ENCODE results near the gene PTPRT.

DNA sequence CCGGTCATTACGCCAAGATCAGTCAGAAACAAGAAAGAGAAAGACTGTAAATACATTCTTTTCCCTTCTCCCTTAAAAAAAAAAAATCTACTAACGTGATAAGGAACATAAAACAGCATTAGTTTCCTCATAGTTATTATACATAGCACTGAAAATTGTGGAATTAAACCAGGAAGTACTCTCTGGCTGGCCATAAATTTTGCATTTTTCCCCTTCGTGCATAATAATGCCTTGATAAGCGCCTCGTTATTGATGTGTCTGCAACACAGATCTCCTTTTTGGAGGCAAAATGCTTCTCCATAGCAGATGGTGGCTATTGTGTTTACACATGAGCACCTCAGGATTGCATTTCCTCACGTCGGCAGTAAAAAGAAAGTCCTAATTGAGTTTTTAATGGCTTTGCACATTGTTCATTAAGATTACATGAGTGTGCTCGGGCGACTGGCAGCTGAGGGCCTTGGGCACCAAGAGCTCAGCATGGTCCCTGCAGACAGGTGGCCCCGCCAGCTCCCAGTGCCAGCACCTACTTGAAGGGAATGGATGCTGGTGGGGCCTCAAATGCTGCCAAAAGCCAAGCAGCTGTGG lies 394.5 kb downstream of the PTPRT start:
- TF ChIP-seq EZH2phosphoT487 (IDR thresholded peaks at IDR 0.05; ENCODE audit: unreplicated experiment) (no peak), CTCF (conservative IDR thresholded peaks at IDR 0.05; ENCODE audit: low read depth in 2 of 2) (no peak), EZH2 (IDR thresholded peaks at IDR 0.05; ENCODE audit: low read depth, unreplicated experiment) (no peak), POLR2AphosphoS5 (IDR thresholded peaks at IDR 0.05; ENCODE audit: low read depth) (no peak), ZNF114 (CRISPR knock-in tag; IDR thresholded peaks at IDR 0.05) (no peak), JUNB (IDR thresholded peaks at IDR 0.05; ENCODE audit: unreplicated experiment) (no peak), NANOG (IDR thresholded peaks at IDR 0.05; ENCODE audit: borderline replicate concordance) (no peak), CREB1 (CRISPR knock-in tag; IDR thresholded peaks at IDR 0.05; ENCODE audit: low read depth) (no peak), STAT1 (IDR thresholded peaks at IDR 0.05; ENCODE audit: unreplicated experiment) (no peak)
- TF ChIP-seq, protein P1, sequence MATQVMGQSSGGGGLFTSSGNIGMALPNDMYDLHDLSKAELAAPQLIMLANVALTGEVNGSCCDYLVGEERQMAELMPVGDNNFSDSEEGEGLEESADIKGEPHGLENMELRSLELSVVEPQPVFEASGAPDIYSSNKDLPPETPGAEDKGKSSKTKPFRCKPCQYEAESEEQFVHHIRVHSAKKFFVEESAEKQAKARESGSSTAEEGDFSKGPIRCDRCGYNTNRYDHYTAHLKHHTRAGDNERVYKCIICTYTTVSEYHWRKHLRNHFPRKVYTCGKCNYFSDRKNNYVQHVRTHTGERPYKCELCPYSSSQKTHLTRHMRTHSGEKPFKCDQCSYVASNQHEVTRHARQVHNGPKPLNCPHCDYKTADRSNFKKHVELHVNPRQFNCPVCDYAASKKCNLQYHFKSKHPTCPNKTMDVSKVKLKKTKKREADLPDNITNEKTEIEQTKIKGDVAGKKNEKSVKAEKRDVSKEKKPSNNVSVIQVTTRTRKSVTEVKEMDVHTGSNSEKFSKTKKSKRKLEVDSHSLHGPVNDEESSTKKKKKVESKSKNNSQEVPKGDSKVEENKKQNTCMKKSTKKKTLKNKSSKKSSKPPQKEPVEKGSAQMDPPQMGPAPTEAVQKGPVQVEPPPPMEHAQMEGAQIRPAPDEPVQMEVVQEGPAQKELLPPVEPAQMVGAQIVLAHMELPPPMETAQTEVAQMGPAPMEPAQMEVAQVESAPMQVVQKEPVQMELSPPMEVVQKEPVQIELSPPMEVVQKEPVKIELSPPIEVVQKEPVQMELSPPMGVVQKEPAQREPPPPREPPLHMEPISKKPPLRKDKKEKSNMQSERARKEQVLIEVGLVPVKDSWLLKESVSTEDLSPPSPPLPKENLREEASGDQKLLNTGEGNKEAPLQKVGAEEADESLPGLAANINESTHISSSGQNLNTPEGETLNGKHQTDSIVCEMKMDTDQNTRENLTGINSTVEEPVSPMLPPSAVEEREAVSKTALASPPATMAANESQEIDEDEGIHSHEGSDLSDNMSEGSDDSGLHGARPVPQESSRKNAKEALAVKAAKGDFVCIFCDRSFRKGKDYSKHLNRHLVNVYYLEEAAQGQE (IDR thresholded peaks at IDR 0.05; ENCODE audit: unreplicated experiment), result no peak
- TF ChIP-seq, protein P2, sequence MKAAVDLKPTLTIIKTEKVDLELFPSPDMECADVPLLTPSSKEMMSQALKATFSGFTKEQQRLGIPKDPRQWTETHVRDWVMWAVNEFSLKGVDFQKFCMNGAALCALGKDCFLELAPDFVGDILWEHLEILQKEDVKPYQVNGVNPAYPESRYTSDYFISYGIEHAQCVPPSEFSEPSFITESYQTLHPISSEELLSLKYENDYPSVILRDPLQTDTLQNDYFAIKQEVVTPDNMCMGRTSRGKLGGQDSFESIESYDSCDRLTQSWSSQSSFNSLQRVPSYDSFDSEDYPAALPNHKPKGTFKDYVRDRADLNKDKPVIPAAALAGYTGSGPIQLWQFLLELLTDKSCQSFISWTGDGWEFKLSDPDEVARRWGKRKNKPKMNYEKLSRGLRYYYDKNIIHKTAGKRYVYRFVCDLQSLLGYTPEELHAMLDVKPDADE (IDR thresholded peaks at IDR 0.05), result no peak
